ENCODE measurements around the gene NOTCH4.
A peak's percentile ranks its signal among the peaks of the same experiment; 100 is the strongest.
"Not testable (repeated sequence)": the region's sequence is repeated elsewhere in the genome, so short reads cannot be mapped to it uniquely, and the experiment has no call there.

NOTCH4 gene

GRCh38 chr6:32223258-32224235 is at the start of gene NOTCH4:
NOTCH4 (minus strand) TSS chr6:32224067; CDS start chr6:32223928, 139 bp downstream.
- no peak for DNase-seq (ENCODE audit: low read depth, low spot score)

GRCh38 chr6:32271429-32271828 is 47.6 kb upstream of the NOTCH4 start:
- DNase-seq (ENCODE audit: low read depth, low spot score), result no peak

DNA sequence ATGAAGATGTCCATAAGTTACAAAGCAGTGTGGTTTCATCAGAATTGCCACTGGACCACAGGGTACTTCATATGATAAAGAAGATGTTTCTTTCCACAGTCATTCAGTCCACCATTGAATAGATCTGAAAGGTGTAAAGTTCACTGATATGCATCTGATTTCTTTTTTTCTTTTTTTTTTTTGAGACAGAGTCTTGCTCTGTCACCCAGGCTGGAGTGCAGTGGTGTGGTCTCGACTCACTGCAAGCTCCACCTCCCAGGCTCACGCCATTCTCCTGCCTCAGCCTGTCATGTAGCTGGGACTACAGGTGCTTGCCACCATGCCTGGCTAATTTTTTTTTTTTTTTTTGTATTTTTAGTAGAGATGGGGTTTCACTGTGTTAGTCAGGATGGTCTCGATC is 44.6 kb upstream of the NOTCH4 start:
- not testable (repeated sequence) for DNase-seq (ENCODE audit: low read depth, low spot score)

GRCh38 chr6:32267035-32267434 is 43.2 kb upstream of the NOTCH4 start:
- no peak for DNase-seq (ENCODE audit: low read depth, low spot score)

- not testable (repeated sequence) for DNase-seq (ENCODE audit: low read depth, low spot score)
Observed at GRCh38 chr6:32257262-32257661, 33.4 kb upstream of the NOTCH4 start.

- peak; percentile 77 for DNase-seq (ENCODE audit: low read depth, low spot score)
Observed at GRCh38 chr6:32255199-32256153, 31.6 kb upstream of the NOTCH4 start.

DNA sequence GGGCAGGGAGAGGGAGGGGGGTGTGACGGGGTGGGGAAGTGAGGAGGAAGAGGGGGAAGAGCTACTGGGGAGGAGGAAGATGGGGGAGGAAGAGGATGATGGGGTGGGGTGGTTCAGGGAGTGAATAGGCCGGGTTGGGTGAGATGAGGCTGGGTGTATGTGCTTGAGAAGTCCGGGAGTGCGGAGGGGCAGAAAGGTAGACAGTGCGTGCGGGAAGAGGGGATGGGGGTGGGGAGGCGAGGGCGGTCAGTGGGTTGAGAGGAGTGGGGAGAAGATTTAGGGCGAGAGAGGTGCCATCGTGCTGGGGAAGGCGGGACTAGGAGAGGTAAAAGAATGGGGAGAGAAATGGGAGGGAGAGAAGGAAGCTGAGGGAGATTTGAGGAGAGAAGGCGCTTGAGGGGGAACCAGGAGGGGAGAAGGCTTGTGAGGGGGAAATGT is 30.9 kb upstream of the NOTCH4 start:
- no peak for DNase-seq (ENCODE audit: low read depth, low spot score)

DNA sequence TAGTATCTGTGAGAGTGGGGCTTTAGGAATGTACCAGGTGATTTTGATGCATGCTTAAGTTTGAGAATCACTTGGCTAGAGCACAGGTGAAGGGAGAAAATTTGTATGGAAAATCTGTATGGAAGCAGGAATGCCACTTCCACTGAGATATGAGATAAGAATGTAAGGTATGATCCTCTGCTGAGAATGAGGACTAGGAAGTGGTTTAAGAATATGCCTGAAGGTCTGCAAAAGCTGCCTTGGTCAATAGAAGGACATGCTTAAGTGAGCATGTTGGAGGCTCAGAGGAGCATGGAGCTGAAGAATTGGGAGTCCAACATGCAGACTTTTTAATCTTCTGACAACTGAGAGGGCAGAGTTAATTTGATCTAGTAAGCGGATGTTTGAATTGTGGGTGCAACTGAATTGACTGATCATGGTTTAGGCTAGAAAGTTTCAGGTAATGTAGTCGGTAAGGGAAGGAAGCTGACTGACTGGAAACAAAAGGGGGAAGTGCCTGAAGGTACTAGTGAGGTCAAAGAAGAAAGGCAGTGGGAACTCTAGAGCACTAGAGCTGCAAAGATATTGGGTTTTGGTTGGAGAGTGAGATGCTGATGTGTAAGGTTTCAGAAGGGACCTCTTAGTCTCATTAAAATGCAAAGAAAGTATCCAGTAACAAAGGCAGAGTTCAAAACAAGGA is 28.6 kb upstream of the NOTCH4 start:
- no peak for DNase-seq (ENCODE audit: low read depth, low spot score)

DNA sequence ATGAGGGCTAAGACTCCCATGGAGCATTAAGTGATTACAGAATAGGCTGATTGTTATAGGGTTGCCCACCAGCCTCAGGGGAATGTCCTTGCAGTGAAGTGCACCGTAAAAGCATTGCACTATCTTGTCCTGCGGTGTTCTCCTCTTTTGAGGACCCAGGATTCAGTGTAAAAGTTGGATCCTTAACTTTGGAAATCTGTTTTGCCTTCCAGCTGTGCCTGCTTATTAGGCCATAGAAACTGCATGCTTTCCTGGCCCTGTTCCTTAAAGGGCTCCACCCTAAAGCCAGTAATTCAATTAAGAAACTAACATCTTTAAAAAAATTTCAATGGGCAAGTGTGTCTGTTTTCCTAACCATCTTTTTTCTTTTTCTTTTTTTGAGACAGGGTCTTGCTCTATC is 25.4 kb upstream of the NOTCH4 start:
- no peak for DNase-seq (ENCODE audit: low read depth, low spot score)

DNA sequence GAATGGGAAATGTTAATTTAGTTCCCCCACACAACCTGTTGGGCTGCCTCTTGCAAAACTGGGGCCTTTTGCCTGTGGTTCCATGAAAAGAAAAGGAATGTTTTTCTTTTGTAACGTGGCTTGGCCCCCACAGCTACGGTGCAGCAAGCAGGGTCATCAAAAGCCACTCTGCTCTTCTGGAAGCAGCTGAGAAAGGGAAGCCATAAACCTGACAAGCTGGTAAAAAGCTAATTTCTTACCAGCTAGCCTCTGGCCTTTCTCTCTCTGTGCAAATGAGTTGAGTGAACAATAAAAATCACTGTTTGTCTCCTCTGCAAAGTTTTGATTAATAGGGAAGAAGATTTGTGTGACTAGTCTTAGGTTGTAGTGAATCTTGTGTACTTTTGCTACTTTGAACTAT is 23.5 kb upstream of the NOTCH4 start:
- DNase-seq (ENCODE audit: low read depth, low spot score), result no peak

- peak; percentile 39 for DNase-seq (ENCODE audit: low read depth, low spot score)
Observed at GRCh38 chr6:32244946-32245398, 21.1 kb upstream of the NOTCH4 start.

GRCh38 chr6:32244270-32244669 is 20.4 kb upstream of the NOTCH4 start:
- no peak for DNase-seq (ENCODE audit: low read depth, low spot score)

- not testable (repeated sequence) for DNase-seq (ENCODE audit: low read depth, low spot score)
Observed at GRCh38 chr6:32242318-32242813, 18.5 kb upstream of the NOTCH4 start.

- DNase-seq (ENCODE audit: low read depth, low spot score), result no peak
Observed at GRCh38 chr6:32240686-32241085, 16.8 kb upstream of the NOTCH4 start.

DNA sequence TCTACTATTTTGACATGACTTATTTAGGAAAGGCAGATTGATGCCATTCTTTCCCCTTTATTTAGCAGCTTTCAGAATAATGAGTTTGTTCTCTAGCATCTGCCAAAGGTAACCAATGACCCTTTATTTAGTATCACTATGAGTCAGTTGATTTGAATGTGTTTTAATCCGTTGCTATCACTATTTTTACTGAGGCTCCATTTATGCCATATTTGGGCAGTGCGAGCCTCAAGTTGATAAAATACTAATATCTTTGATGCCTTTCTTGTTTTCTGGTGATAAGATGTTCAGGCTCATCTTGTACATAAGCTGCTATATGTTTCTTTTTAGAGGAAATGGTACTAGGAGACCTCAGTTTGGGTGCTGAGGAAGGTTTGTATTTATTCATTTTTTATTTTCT is 15.6 kb upstream of the NOTCH4 start:
- DNase-seq (ENCODE audit: low read depth, low spot score), result no peak

DNA sequence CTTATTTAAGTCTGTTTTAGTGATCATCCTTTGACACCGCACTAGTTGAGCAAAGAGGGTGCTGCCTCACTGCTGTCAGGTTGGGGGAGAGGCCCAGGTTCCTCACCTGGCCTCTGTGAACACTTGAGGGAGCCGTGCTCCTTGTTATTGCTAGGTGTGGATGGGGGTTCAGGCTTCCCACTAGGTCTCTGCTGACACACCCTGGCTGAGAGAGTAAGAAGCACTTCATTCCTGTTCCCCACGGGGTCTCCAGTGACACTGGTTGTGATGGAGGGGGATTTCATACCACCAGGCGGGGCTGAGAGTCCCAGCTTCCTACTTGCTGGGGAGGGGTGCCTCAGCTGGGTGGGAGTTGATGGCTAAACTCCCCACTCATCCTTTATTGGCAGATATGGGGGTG is 11.1 kb upstream of the NOTCH4 start:
- DNase-seq (ENCODE audit: low read depth, low spot score), result no peak

DNA sequence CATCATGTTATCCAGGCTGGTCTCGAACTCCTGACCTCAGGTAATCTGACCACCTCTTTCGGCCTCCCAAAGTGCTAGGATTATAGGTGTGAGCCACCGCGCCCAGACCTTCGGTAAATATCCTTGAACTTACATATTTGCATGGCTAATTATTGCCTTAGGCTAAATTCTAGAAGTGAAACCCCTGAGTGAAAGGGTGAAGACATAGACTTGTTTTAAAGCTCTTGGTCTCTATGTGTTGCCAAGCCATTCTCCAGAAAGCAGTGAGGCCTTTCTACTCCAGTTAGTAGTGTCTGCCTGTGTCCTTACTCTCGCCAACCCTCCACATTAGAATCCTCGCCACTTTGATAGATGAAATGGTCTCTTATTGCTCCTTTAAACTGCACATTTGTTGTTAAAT is 2.6 kb upstream of the NOTCH4 start:
- DNase-seq (ENCODE audit: low read depth, low spot score), result no peak

- no peak for DNase-seq (ENCODE audit: low read depth, low spot score)
Observed at GRCh38 chr6:32224696-32225095, 829 bp upstream of the NOTCH4 start.

DNA sequence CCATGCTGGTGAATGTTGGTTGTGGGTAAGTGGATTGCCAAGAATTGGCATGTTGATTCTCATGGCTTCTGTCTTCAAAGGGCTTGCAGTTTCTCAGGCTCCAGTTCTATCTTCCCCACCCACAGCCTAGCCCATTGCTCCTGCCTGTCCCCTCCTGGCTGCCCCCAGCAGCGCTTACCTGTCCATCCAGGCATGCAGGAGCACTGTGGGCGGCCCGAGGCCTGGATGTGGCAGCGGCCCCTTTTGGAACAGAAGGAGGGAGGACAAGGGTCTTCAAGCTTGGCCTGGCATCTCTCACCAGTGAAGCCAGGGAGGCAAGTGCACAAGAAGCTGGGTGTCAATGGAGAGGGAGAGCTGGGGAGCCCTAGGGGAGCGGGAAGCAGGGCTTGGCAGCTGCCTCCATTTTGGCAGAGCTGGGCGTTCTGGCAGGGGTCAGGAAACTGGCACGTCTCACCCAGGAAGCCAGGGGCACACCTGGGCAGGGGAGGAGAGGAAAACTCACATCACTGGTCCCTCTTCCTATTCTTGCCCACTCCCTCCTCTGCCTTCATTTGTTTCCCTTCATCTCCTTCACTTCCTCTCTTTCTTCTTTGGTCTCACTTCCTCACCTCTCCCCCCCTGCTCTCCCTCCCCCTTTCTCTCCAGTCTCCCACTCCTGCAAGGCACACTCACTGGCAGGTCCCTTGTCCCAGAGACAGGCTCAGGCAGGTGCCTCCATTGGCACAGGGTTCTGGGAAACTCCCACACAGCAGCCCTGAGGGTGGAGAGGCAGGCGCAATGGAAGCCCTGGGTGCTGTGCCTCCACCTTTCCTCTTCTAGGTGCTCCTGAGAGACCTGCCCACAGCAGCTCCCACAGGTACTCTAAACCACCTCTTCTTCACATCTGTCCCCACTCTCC is 1.3 kb downstream of the NOTCH4 start:
- no peak for DNase-seq (ENCODE audit: low read depth, low spot score)

GRCh38 chr6:32220021-32220420 is 3.8 kb downstream of the NOTCH4 start:
- no peak for DNase-seq (ENCODE audit: low read depth, low spot score)

All from smooth muscle cell of the brain vasculature (primary cell).